Colonic mucosa (tissue), 4 donors: ENCODE measurements around the gene AP1G1. TPM values are rescaled to one million over a fixed set of nuclear protein-coding genes. Genes with fewer than 3 reads are reported as not detected.

Experiments
- DNase-seq: peaks from one replicate; pipeline ENCODE4 v3.0.0-alpha.2; 2020
- H3K27ac ChIP-seq: fragments of 200-600 bp; one replicate; pipeline ENCODE4 v1.8.0; 2021
- H3K27me3 ChIP-seq: fragments of 200-600 bp; one replicate; pipeline ENCODE4 v1.8.0; 2021
- H3K36me3 ChIP-seq: fragments of 200-600 bp; one replicate; pipeline ENCODE4 v1.8.0; 2021
- H3K4me1 ChIP-seq: fragments of 200-600 bp; one replicate; pipeline ENCODE4 v1.8.0; 2021; ENCODE audit warnings: mild to moderate bottlenecking
- H3K4me3 ChIP-seq: fragments of 200-600 bp; one replicate; pipeline ENCODE4 v1.8.0; 2021
- H3K9ac ChIP-seq, 2 donors: one replicate each; pipeline ENCODE4 v1.7.0; 2013; ENCODE audit warnings: control low read depth in 2 of 2, low read depth in 2 of 2, low read length in 2 of 2
- H3K9me3 ChIP-seq: fragments of 200-600 bp; one replicate; pipeline ENCODE4 v1.8.0; 2021
- CTCF ChIP-seq: fragments of 200-600 bp; IDR thresholded peaks from one replicate; pipeline ENCODE4 v1.8.0; 2022; ENCODE audit warnings: antibody characterized with exemption, mild to moderate bottlenecking
- intact Hi-C: fragments of 100-400 bp; cut with DNase I; formaldehyde crosslinking; loops from one replicate; pipeline ENCODE4 v1.14.1; 2022
- total RNA-seq, 2 donors: library from RNA; stranded (reverse); fragmentation: NEBNext Ultra II Directional in 1 of 2; extraction: Animal tissue kit (Norgen Biotek cat#: 25700) in 1 of 2; gene quantifications; one replicate each; pipeline ENCODE4 v1.2.1, GENCODE V29; 2021
- donor health status: healthy.
- donor health status: DM: no; HTN: no; CAD: no.
- donor health status: DM: no; HTN: no; CAD: no.

AP1G1 gene
- total RNA-seq, 2 donors from 2014 or later: 101 to 102 TPM

DNA sequence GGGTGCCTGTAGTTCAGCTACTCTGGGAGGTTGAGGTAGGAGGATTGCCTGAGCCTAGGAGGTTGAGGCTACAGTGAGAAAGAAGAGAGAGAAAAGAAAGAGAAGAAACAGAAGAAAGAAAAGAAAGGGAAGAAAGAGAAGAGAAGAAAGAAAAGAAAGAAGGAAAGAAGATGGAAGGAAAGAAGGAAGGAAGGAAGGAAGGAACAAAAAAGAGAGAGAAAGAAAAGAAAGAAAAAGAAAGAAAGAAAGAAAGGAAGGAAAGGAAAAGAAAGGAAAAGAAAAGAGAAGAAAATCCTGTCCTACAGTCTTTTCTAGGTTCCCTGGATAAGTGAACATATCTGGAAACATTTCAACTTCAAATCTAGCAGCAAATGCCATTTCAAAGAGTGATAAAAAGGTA is 54.5 kb downstream of the AP1G1 start:
- intact Hi-C loops: no loop called here
- H3K9ac ChIP-seq: no peak overlapping the region
- no peak overlapping the region for H3K27ac ChIP-seq
- TF ChIP-seq CTCF: no peak
- no peak for DNase-seq
- H3K4me1 ChIP-seq: no peaks in the 10 kb centered on the region
- no peak overlapping the region for H3K4me3 ChIP-seq
- no peaks in the 10 kb centered on the region for H3K27me3 ChIP-seq
- peaks cover 32% of the 10 kb centered on the region for H3K36me3 ChIP-seq
- H3K9me3 ChIP-seq: no peaks in the 10 kb centered on the region

- H3K36me3 ChIP-seq: peaks cover 35% of the 10 kb centered on the region
- H3K27ac ChIP-seq: no peak overlapping the region
- H3K4me3 ChIP-seq: no peak overlapping the region
- H3K27me3 ChIP-seq: no peaks in the 10 kb centered on the region
- TF ChIP-seq CTCF: no peak
- DNase-seq: no peak
- intact Hi-C loops: no loop called here
- no peaks in the 10 kb centered on the region for H3K4me1 ChIP-seq
- no peak overlapping the region for H3K9ac ChIP-seq
- H3K9me3 ChIP-seq: no peaks in the 10 kb centered on the region
Measured at GRCh38 chr16:71748226-71748625, 60.4 kb downstream of the AP1G1 start.

DNA sequence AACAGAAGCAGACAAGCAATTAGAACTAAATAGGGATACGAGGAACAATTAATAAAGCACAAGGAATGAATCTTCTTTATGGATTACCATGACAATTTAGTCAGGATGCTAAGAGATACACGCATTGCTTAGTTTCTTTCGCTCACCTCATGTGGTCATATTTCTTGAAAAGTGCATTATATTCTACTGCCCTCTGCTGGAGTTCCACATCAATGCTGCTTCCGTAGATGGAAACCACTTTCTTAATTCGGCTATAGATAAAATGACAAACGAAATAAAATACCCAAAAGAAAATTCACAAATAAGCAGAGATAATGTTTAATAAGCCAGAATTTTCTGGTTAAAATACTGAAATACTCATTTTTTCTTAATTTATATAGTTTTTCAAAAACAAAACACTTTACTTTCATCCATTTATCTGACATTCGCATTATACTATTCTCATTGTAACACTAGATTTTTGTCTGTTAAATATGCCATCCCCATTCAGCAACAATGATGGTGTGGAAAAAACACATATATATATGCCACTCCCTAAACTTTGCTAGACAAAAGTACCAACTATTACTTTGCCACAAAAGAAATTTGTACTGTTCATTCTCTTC is 62.1 kb downstream of the AP1G1 start:
- H3K9me3 ChIP-seq: no peaks in the 10 kb centered on the region
- H3K36me3 ChIP-seq: peaks cover 29% of the 10 kb centered on the region
- H3K27ac ChIP-seq: no peak overlapping the region
- no peaks in the 10 kb centered on the region for H3K27me3 ChIP-seq
- H3K4me3 ChIP-seq: no peak overlapping the region
- H3K4me1 ChIP-seq: no peaks in the 10 kb centered on the region
- peak; percentile 56 for TF ChIP-seq CTCF
- peak; percentile 27 for DNase-seq
- H3K9ac ChIP-seq: no peak overlapping the region
- intact Hi-C loops: no loop called here

DNA sequence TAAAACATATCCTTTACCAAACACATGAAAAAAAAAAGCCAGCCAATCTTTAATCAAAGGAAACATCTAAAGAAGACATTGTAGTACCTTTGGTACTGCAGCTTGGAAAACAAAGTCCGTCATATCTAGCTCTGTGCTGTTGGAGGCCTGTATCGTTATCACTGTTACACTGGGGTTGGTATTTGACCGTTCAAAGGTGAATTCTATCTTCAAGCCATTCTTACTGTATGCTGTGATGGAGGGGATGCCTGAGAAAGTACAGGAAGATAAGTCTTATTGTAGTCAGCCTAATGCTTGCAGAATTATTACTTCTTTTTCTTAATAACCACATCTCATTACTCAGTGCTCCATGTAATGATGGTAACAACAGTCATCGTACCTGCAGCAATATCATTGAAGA is 69.8 kb downstream of the AP1G1 start:
- Histone ChIP-seq H3K9me3 (no peaks in the 10 kb centered on the region), H3K9ac (no peak overlapping the region), H3K4me1 (no peaks in the 10 kb centered on the region), H3K27ac (no peak overlapping the region), H3K4me3 (no peak overlapping the region), H3K36me3 (peaks cover 13% of the 10 kb centered on the region), H3K27me3 (no peaks in the 10 kb centered on the region)
- DNase-seq: no peak
- no peak for TF ChIP-seq CTCF
- intact Hi-C loops: no loop called here

- no peak for DNase-seq
- intact Hi-C loops: no loop called here
- no peaks in the 10 kb centered on the region for H3K4me1 ChIP-seq
- H3K27me3 ChIP-seq: no peaks in the 10 kb centered on the region
- H3K9ac ChIP-seq: no peak overlapping the region
- H3K9me3 ChIP-seq: no peaks in the 10 kb centered on the region
- peaks cover 14% of the 10 kb centered on the region for H3K36me3 ChIP-seq
- no peak for TF ChIP-seq CTCF
- no peak overlapping the region for H3K4me3 ChIP-seq
- no peak overlapping the region for H3K27ac ChIP-seq
Measured at GRCh38 chr16:71737501-71737900, 71.1 kb downstream of the AP1G1 start.
